NCI-H345 treated with DMSO at 0.1 percent for 48 hours (cell line): ENCODE data around the gene ARHGEF7.

ENCODE experiments used
- DNase-seq: peaks from one replicate; lab custom pipeline; 2025; ENCODE audit not compliant: unreplicated experiment; lab: John Stamatoyannopoulos, UW

The ARHGEF7 gene

DNA sequence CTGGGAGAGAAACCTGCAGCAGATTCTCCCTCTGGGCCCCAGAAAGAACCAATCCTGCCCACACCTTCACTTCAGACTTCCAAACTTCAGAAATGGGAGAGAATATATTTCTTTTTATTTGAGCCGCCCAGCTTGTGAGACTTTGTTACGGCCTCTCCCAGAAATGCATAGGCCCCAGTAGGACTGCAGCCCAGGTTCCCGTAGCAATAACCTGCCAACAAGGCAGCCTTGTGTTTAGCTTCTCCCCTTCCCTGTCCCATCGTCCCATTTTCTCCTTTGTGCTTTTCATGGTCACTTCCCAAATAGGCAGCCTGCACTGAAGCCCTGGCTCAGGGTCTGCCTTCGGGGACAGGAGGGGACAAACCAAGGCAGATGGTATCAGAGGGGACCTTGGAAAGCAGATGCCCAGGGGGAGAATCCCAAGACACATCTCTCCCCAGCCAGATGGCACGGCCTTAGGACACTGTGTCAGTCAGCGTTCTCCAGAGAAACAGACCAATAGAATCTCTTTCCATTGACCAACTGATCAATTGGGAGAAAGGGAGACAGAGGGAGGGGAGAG, 3.7 kb upstream of the ARHGEF7 start:
- DNase-seq, result no peak

DNA sequence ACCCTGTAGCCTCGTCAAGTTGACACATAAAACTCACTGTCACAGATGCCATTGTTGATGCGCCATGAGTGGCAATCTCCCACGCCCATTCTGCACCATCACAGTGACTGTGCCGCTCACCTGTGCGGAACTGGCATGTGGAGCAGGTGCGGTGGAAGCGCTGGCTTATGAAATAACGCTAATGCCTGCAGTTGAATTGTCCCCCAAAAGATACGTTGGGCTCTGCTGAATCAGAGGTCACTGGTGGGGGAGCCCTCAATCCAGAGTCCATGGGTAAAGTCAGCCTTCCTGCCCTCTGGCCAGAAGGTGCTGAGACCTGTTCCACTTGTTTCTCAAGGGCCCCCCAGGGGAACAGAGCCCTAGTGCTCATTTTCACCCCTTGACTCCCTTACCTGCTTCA, 2.9 kb upstream of the ARHGEF7 start:
- DNase-seq, result no peak

DNA sequence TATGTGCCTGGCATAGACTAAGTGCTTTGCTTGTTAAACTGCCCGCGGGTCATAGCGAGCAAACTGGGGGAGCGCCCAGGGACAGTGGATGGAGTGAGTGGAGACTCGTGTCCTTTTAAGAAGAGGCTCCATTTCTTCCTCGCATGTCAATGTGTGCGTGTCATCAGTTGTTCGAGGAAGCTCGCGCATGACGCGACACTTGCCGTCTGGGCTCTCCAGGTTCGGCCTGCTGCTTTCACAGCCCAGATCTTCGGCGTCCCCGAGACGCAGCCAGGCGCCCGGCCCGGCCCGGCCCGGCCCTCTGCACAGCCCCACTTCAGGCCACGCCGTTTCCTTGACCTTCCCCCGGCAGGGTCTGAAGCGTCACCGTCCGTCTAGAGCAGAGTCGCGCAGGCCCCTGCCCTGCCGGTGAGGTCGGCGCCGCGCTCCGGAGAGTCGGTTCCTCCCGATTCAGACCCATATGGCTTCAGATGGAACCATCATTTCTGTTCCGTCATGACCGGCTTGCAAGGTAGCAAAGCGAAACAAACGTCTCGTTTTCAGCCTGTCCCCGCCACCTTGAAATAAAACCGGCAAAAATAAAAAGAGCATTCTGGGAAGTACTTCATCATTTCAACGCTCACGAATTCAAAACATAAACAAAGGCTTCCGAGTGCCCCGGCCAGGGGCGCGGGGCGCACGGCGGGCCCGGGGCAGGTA, 599 bp upstream of the ARHGEF7 start:
- peak; percentile 38 for DNase-seq

DNA sequence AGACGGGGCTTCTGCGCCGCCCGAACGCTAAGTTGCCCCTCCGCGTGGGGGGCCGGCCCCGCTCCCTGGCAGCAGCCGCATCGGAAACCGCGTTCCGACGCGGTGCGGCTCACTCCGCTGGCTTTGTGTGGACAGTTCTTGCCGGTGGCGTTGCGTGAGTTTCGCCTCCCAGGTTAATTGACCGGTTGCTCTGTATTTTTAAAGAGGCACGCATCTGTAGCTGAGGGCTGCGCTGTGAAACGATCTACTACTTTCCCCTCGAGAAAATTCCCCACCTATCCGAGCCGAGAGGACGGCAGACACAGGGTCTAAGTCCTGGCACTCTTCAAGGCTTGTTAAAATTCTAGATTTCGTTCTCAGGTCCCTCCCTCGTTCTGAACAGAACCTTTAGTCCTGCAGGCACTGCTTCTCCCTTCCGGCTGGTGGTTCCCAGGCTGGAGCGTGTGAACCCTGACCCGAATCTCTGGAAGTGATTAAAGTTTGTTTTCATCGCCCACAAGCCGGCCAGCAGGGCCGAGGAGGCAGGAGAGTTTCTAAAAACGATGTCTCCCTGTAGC, 933 bp downstream of the ARHGEF7 start:
- no peak for DNase-seq

DNA sequence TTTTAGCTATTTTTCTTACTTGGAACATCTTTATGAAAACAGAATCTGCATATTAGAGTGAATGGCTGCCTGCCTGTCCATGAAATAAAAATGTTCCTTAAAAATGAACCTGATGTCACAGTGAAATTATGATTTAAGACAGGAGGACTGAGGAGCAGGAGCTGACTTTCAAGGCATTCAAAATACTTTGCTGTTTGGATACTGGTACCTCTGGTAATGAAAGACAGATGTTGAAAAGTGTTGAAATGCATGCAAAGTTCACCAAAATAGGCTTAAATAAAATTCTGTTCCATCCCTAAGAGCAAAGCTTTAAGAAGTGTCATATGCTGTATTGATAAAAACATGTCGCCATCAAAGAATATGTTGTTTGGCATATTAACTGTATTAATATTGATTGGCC, 1.7 kb downstream of the ARHGEF7 start:
- DNase-seq, result no peak

DNA sequence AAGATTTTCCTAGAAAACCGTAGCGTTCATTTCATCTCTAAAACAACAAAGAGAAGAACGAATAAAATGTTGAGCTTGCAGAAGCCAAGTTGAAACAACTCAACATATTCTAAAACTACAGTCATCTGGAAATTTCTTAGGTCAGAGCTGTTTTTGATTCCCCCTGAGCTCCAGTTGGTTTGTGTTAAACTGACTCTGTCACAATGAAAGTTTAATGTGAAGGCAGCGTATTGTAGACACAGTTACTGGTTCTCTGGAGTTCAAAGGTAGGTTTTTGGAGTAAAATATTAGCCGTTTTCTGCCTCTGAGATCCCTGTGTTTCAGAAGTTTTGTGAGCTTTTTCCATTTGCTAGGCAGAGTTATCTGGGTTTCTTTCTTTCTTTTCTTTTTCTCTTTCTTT, 2.2 kb downstream of the ARHGEF7 start:
- DNase-seq, result no peak

DNA sequence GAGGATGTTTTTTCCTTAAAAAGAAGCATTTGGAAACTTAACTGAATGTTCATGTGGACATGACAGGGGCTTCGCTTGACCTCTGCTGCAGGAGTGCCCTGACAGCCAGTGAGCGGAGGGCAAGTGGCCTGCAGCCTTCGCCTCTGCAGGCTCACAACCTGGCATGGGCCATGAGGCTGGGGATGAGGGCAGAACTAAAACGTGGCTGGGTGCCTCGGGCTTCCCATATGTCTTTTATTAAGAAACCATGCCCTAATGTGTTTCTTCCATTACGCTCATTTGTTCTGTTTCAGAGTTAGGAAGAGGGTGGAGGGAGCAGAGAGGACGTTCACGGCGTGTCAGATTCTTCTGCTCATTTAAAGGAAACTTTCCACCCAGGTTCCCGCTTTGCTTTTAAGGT, 2.9 kb downstream of the ARHGEF7 start:
- no peak for DNase-seq

DNA sequence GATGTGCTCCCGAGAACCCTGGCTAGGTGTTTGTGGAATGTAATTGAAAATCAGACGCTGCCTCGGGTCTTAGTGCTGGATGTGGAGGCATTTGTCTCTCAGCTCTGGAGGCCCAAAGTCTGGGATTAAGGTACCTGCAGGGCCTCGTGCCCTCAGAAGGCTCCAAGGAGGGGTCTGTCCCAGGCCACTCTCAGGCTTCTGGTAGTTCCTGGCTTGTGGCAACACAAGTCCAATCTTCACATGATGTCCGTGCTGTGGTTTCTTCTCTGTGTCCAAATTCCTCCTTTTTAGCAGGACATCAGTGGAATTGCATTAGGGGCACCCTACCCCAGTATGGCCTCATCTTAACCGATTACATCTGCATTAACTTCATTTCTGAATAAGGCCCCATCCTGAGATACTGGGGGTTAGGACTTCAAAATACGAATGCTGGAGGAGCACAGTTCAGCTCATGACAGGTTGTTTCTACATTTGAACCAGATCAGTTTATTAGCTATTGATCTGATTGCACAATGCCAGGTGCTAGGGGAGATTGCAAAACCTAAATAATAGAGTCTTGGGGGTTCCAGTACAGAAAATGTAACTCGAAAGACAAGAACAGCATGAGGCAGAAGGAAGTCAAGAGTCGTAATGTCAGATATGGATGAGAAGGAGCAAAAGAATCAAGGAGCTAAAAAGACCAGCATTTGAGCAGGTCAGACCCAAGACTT, 3.9 kb downstream of the ARHGEF7 start:
- DNase-seq, result no peak

DNA sequence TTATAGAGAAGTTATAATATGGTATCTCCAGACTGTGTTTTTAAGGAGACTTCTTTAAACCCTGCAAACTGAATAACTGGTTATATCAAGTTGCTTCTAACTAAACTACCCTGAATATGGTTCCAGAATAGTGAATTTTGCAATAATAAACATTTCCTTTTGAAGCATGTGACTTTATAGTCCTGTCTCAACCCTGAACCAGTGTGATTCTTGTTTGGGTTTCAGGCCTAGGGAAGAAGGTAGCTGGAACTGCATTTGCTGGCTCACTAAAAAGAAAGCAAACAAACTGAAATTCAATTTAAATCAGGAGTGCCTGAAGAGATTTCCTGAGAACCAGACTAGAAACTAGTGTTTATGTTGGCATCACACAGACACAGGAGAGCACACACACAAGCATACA, 4.9 kb downstream of the ARHGEF7 start:
- no peak for DNase-seq

DNA sequence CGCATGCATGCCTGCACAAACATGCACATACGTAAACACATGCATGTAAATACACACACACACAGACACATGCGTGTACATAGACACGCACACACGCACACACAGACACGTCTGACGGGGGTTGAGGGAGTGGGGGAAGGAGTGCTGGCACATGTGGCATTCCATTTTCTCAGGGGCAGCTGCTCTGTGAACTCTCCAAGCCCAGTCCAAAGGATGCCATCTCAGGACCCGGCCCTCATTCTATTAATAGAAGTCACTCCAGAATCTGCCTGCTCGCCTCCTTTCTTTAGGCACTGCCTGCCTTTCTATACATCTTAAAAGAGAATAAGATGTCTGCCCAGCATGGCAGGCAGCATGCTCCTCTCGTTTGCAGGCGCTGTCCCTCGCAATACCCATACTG, 5.3 kb downstream of the ARHGEF7 start:
- no peak for DNase-seq

DNA sequence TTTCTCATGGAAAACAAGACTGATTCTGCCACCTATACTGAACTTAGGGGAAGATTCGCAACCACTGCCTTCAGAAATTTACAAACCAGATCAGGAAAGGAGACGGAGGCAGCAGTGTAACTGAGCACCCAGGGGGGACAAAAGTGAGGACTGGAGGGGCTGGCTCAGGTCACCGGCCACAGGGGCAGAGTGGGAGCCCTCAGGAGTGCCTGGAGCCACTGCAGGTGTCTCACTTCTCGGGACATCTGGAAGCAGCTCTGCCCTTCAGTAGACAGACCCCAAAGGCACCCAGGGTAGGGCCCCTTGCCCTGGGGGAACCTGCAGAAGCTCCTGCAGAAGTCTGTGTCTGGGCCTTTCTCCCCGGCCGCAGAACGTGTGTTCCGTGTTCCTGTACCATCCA, 5.8 kb downstream of the ARHGEF7 start:
- DNase-seq, result no peak

DNA sequence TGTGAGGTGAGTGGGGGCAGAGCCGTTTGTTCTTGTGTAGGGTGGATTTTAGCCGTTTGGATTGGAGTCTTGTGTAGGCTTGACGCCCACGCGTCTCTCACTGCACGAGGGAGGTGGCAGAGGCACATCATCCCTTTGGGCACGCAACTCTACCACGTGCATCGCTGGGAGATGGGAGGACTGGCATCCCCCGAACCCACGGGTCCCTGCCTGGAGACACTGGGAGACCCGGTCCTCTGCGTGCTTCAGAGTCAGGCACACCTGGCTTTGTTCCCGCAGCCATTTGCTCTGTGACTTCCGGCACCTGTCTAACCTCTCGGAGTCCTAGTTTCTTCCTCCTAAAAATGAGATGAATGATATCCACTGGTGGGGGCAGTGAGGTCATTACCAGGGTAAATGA, 6.4 kb downstream of the ARHGEF7 start:
- no peak for DNase-seq

DNA sequence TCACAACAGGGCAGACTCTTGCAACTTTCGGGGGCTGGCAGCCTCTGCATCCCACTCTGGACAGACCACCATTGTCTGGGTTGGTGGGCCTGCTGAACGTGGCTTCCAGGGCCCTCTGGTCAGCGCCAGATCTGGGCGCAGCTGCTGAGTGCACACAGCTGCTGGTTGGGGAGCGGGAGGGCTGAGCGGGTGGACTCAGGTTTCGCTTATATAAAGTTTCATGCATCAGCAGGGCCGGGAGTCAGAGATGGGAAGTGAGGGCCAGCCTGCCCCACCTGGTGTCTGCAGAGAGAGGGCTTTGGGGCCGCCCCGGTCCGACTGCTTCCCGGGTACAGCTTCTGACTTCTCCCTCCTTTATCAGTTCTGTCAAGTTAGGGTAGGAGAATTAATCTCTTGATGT, 6.9 kb downstream of the ARHGEF7 start:
- no peak for DNase-seq

DNA sequence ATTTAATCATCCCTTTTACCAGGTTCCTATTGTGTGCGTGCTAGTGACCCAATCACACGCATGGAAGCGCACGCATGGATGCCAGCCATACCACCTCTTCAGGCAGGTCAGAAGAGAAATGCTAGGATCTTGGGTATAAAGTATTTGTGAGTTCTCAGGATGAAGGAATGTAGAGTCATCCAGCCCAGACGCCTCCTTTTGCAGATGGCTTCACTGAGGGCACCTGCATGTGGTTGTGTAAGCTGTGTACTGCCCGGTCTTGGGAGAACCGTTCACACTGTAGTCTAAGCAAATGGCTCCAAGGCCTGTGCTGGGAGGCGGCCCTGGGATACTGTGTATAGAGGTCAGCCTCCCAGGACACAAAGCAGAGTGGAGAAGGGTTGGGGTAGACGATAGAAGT, 7.5 kb downstream of the ARHGEF7 start:
- DNase-seq, result no peak

DNA sequence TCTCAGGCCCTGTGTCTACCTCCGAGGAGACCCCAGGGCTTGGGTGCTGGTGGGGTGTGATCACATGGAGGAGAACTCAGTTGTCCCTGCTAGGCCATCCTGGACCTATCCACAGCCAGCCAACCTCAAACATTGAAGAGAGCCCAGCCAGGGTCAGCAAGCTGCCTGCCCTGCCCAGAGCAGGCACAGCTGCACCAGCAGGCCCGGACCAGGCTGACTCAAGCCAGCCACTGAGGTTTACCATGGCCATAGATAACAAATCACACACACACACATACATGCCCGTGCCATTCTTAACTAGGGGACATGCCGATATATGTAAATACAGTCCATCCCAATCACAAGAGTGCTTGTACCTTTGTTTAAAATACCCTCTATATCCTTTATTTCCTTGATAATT, 8.1 kb downstream of the ARHGEF7 start:
- DNase-seq, result no peak

DNA sequence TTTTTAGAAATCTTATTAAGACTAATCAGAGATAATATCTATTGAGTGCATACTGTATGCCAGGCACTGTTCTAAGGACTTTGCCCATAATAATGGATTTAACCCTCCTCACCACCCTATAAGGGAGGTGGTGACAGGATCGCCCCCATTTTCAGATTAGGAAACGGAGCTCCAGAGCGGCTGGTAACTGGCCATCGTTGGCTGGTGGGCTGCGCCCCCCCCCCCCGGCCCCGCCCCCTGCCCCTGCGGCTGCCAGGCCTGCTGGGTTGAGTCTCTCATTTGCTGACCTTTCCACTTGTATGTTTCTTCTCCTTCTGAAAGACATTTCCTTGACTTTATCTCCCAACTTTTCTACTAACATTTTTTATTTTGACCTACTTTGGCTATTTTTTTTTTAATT, 8.5 kb downstream of the ARHGEF7 start:
- DNase-seq, result no peak

DNA sequence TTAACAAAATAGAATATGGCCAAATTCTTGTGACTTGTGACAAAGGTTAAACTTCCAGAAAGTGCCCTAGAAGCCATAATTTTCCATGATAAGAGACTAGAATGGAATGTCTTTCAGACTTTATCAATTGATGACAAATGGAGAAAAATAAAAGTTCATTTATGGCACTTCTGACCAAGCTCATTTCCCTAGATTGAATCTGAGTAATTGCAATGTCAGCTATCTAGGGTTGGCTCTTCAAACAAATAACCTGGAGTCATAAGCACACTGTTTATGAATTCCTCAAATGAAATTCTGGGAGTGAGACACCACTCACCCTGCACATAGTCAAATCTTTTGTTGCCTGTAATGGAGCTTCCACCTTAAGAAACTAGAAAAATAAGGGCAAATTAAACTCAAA, 11.4 kb downstream of the ARHGEF7 start:
- no peak for DNase-seq

DNA sequence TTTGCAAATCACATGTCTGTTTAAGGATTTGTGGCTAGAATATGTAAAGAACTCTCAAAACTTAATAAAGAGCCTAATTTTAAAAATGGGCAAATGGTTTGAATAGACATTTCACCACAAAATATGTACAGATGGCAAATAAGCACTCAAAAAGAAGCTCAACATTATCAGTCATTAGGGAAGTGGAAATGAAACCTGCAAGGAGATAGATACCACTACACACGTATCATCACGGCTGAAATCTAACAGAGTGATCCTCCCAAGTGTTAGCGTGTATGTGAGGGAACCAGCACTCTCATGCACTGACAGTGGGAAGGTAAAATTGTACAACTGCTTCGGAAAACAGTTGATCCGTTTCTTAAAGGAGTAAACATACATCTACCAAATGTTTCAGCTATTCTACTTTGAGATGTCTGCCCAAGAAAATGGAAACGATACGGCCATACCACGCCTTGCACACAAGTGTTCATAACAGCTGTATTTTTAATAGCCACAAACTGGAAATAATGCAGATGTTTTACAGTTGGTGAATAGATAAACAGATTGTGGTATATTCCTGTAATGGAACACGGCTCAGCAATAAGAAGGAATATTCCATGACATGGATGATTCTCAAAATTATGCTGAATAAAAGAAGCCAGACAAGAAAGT, 14.5 kb downstream of the ARHGEF7 start:
- DNase-seq, result no peak

DNA sequence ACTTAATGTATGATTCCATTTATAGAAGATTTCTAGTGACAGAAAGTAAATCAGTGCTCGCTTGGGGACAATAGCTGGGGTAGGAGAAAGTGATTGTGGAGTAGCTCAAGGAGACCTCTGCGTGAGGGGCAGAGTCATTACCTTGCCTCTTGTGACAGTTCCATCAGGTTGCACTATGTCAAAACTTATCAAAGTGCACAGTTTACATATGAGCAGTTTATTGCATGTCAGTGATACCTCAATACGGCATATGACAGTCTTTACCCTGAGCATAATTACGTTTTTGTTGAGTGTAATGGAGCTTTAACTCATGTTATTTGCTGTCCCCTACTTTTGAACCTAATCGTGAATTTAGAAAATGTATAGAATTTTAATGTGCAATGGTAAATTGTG, 15.0 kb downstream of the ARHGEF7 start:
- DNase-seq, result no peak

DNA sequence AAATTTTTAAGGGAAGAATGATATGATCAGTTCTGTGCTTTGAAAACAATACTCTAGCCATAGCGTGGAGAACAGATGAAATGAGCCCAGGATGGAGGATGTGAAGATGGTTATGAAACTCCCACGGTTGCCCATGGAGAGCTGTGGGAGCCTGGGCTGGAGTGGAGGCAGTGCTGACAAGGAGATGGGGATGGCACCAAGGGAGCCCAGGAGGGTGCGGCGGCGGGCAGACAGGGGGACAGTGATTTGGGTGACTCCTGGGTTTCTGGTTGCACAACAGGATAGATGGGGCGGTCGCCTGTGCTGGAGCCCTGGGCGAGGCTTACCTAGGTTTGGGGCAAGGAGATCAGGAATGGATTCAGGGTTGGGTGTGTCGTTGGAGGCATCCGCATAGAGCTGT, 15.9 kb downstream of the ARHGEF7 start:
- DNase-seq, result no peak

DNA sequence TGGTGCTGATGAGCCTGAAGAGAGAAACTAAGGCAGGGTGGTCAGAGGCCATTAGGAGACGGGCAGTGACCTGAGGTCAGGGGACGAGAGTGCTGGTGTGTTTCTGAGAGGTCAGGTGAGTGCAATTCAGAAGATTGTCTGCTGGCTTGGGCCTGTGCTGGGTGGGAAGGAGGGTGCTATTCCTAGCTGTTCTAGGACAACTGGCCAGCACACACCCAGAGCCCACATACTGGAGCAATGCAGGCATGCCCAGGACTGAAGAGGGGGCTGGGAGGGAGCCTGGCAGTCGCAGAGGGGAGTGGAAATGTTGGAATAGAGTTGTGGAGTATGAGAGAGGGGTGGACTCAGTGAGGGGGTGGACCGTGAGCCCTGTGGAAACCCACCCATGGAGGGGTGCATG, 16.5 kb downstream of the ARHGEF7 start:
- no peak for DNase-seq

DNA sequence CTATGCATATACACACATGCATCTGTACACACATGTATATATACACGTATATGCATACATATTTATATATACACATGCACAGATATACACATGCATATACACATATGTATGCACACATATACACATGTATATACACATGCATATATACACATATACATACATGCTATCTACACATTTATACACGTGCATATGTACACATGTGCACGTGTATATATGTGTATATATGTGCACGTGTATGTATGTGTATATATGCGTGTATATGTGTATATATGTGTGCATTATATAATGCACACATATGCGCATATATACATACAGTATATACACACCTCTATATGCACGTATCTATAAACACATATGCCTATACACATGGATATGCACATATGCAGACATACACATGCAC, 17.8 kb downstream of the ARHGEF7 start:
- DNase-seq, result no peak
